GM19324 (cell line): Measurements from ENCODE around the gene XPA.
"Not testable (repeated sequence)": the region's sequence is repeated elsewhere in the genome, so short reads cannot be mapped to it uniquely, and the experiment has no call there.

Source experiments
- ATAC-seq: cut with Tn5 transposase; IDR thresholded peaks from one replicate; pipeline ENCODE4 v1.9.1; 2021; ENCODE audit warnings: mild to moderate bottlenecking, moderate library complexity; ENCODE audit not compliant: unreplicated experiment, low FRiP score

XPA gene

DNA sequence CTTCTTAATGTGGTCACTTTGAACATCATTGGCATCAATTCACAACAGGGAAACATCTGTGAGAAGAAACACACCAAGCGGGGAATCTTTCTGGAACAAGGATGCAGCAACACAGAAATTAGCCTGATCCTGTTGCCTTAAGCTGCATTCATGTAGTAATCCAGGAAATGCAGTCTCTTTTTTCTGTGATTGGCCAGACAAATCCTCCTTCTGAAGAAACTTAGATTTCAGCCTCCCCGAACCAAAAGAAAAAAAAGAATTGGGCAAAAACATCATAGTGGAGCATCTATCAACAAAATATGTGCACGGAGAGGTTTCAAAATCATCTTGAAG is 7.2 kb upstream of the XPA start:
- no peak for ATAC-seq

DNA sequence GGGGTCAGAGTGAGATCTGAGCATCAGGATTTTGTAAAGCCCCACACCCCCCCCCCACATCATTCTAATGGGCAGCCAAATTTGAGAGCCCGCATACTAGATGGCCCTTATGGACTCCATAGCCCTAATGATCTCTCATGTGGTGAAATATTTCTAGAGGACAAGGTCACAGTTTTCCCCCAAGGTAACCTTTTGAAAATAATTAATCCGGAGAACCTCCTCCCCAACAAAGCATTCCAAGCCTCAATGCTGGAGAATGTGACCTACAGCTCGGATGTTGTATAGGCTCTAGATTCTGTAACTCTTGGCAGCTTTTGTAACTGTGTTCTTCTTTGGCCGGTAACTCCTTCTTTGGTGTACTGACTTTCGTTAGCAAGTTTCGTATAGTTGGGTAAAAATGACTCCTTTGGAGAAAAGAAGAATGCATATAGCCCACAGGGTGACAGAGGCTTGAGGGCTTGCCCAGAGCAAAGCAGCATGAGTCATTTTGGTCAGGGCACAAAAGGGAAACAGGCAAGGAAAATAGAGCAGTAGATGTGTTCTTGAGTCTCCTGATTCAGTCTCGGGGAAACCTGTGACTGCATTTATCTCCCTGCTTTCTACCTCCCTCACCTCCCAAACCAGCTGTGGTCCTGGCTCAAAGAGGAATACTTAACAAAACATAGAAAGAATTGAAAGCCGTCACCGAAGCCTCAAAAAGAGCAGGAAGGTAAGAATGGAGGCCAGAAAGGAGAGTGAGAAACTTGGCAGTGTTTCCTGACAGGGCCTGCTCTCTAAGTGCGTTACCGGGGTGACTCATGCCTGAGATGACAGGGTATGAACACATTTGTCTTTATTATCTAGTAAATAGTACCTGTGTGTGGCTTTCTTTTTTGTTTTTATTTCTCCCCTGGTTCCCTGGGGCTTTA is 6.6 kb upstream of the XPA start:
- ATAC-seq = no peak

DNA sequence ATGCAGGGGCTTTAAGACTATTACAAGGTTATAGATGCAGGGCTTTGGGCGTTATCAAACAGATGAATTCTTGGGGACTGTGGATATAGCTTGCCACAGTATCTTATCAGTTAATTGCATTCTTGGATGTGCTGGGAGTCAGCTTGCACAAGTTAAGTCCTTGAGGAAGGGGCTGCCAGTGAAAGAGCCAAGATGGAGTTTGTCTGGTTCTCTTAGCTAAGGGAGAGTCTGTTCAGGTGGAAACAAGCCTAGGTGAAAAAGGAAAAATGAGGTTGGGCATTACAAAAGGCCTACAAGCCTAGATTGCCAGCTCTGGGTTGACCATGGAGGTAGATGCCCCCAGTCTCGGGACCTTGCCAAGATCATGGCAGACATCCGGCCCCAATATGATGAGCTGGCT is 2.7 kb upstream of the XPA start:
- ATAC-seq = not testable (repeated sequence)

DNA sequence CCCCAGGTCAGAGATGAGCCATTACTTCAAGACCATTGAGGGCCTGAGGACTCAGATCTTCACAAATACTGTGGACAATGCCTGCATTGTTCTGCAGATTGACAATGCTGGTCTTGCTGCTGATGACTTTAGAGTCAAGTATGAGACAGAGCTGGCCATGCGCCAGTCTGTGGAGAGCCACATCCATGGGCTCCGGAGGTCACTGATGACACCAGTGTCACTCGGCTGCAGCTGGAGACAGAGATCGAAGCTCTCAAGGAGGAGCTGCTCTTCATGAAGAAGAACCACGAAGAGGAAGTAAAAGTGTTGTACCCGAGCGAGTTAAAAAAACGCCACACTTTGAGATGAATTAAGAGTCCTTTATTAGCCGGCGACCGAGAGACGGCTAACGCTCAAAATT is 2.1 kb upstream of the XPA start:
- not testable (repeated sequence) for ATAC-seq

DNA sequence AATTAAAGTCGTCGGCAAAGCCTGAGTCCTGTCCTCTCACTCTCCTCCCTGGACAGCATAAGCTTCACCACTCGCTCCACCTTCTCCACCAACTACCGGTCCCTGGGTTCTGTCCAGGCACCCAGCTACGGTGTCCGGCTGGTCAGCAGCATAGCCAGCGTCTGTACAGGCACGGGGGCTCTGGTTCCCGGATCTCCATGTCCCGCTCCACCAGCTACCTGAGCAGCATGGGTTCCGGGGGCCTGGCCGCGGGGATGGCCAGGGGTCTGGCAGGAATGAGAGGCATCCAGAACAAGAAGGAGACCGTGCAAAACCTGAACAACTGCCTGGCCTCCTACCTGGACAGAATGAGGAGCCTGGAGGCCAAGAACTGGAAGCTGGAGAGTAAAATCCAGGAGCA is 1.7 kb upstream of the XPA start:
- ATAC-seq = no peak

DNA sequence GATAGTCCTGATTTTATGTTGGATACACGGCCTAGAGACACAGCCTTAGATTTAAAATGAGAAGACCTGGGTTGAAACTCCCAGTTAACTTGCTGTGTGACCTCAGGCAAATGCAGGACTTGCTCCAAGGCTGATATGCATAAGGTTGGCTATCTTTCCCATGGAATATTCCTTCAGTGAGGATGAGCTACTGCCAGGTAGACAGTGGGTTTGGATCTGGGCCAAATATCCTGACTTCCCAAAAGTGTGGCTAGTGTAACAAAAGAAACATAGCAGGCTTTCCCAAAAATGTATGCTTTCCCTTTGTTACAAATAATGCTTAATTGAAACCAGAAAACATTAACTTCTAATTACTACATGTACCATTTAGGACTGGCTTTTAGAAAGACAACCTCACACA is 697 bp upstream of the XPA start:
- no peak for ATAC-seq

DNA sequence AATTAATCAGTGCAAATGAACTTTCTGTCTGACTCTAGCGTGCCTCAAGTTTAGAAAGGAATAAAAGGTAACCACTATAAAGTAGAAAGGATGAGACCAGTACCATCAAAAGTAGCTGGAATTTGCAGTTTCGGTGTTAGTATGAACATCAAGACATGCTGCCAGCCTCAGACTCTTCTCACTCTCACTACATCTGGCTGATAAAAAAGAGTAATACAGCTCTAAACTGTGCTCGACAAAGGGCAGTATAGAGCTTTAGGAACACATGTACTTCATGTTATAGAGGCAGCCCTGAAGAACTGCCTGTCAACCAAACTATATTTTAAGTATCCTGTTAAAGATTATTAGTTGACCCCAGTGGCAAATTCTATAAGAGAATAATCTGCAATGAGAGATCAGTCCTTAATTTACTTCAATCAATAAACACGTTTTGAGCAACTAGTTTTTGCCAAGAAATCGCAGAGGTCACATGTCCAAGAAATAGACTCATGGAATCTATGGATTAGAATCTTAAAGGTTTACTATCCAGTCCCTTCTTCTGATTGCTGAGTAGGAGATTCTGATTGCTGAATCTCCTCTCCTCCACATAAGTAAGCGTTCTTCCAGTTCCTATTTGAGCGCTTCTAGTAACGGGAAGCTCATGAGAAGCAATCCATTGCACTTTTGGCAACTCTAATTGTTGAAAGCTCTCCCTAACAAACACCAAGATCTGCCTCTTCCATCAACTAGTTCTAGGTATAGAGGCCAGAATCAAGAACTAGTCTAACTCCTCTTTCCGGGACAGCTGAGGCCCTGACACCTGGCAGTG is 941 bp downstream of the XPA start:
- no peak for ATAC-seq

DNA sequence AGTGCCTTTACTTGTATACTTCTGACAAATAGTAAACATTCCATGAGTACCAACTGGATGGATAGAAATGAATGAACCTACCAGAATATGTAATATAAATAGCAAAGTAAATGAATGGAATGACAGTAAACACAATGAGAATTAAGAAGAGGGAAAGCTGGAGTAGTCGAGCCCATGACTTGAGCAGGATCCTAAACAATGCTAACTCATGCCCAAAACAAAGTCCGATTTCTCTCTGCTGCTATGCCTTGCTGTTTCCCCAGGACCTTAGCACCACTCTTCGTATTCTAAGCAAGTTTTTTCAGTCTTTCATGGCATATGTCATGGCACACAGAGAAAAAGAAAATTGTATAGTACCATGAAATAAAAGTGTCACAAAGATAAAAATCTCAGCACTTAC is 1.8 kb downstream of the XPA start:
- no peak for ATAC-seq

DNA sequence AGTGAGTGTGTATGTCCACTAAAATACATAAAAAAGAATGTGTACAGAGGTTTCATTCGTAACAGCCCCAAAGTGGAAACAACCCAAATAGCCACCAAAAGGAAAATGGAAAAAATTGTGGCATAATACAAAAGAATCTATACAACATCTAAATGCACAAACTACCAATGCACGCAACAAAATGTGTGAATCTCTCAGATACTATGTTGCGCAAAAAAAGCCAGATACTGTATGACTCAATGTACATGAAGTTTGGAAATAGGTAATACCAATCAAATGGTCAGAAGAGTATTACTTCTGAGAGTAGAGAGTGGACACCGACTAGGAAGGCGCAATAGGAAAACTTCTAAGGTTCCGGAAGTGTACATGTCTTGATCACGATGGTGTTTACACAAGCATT is 2.4 kb downstream of the XPA start:
- ATAC-seq = no peak

DNA sequence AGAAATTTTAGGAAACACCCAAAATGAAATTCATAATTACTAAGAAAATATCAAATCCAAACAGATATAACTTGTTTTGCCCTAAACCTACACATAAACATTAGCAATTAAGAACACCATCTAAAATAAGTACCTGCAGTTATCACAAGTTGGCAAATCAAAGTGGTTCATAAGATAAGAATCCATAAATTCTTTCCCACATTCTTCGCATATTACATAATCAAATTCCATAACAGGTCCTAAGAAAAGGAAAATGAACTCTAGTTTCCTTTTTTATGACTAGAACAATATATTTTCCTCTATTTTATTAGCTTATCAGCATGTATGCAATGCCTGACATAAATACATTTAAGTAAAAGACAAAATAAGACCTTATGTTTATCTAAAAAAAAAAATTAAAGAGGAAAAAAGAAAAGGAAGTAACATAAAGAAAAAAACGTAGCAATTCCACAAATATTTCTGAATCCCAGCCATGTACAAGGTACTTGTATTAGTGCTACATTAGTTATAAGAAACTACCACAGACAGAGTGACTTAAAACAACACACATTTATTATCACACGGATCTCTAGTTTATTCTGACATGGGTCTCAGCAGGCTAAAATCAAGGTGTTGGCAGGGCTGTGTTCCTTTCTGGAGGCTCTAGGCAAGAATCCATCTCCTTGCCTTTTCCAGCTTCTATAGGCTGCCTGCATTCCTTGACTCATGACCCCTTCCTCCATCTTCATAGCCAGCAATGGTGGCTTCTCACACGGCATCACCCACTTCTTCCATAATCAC is 7.5 kb downstream of the XPA start:
- ATAC-seq = no peak

DNA sequence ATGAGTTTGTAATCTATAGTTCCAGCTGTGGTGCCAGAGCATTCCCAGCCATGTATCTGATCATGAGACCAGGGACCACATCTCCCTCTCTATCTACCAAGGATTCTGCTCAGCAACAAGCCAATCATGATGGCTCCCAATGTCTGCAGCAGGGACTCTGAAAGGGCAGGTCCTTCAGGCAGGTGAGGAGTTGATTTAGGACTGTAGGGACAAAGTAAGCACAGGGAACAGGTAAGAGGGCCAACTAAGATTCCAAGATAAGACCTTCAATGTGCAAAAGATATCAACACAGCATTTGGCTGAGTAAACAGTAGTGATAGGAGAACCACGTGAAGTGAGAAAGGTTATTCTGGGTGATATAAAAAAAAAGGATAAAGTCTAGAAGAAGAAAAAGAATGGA is 8.5 kb downstream of the XPA start:
- ATAC-seq = no peak

DNA sequence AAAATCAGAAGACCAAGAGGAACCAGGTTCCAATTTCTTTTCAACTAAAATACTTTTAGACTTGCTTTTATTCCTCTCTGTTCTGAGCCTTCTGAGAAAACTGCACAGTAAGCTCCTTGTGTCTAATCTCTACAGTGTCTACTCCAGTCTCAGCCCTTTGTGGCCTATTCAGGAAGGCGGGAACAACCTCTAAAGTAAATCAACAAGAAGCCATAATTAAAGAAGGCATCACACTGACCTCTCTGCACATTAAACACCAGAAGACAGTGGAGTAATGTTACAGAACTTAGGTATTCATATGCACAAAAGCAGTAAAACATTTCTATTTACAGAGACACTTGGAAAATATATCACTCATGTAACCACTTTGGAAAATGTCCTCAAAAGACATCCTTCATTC is 14.9 kb downstream of the XPA start:
- no peak for ATAC-seq

DNA sequence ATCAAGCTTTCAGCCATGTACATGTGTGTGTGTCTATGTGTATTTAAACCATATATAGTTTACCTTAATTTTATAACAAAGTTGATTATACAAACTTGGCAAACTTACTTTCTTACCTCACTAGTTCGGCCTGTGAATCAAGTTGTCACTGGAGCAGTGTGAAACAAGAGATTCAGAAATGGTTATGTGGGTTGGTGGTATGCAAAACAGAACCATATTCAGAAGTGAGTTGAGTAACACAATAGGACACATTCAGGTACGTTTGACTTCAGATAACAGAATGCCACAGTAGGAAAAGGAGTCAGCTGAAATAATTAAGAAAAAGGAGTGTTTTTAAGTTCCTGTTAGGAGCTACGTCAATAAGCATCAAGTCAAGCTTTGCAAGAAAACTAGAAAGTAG is 21.5 kb downstream of the XPA start:
- no peak for ATAC-seq

DNA sequence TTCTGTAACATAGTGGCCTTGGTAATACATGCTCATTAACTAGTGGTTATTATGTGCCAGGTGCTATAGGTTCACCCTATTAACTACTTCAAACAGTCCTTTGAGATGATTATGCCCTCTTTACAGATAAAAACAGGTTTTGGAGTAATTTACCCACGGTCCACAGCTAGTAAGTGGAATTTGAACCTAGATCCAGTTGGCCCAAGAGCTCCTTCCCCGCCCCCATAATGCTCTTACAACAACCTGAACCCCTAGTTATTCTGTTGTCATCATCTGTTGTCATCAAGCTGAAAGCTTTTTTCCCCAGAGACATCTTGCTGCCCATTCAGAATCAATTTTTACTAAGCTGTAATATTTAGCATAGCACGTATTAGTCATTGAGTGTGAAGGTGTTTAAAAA is 23.2 kb downstream of the XPA start:
- no peak for ATAC-seq

DNA sequence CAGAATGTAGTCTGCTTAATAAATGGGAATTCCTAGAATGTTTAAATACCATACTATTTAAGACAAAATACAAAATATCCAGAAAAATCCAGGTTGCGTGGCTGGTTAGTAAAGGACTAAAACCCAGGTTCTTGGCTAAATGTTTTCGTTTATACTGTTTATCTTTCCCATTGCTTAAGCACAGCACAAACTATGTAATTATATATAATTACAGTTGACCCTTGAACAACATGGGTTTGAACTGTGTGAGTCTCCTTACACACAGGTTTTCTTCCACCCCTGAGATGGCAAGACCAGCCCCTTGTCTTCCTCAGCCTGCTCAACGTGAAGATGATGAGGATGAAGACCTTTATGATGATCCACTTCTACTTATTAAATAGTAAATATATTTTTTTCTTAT is 24.7 kb downstream of the XPA start:
- no peak for ATAC-seq

DNA sequence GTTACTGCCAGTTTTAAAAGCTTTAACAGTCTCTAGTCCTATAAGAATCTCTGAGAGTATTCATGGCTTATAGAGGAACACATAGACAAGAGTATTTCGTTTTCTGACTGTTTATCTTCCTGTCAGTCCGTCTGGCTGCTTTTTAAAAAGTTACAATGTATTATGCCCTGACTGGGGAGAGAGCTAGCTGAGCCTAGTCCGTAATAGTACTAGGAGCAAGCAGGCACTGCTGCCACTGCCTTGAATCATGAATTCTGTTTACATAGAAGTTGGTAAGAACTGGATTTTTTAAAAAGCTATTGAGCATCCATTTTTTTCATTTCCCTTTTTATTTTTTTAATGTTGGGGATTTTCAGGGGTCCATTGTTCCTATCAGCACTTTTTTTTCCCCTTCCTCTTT is 26.6 kb downstream of the XPA start:
- no peak for ATAC-seq

DNA sequence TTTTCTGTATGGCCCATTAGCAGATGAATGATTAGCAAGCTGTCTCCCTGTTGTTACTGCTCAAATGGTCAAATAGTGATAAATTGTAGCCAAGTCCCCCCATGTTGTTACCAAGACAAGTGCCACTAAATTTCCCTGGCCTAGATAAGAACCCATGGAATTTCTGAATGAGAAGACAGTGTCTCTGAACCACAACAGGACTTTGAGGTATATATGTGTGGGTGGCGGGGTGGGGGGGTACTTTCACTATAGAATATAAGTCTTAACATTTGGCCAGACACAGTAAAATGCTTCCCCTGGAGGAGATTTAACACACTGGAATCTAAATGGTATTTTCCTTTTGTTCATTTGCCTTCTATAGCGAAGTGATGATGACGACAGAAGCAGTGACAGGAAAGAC is 28.7 kb downstream of the XPA start:
- ATAC-seq = no peak

DNA sequence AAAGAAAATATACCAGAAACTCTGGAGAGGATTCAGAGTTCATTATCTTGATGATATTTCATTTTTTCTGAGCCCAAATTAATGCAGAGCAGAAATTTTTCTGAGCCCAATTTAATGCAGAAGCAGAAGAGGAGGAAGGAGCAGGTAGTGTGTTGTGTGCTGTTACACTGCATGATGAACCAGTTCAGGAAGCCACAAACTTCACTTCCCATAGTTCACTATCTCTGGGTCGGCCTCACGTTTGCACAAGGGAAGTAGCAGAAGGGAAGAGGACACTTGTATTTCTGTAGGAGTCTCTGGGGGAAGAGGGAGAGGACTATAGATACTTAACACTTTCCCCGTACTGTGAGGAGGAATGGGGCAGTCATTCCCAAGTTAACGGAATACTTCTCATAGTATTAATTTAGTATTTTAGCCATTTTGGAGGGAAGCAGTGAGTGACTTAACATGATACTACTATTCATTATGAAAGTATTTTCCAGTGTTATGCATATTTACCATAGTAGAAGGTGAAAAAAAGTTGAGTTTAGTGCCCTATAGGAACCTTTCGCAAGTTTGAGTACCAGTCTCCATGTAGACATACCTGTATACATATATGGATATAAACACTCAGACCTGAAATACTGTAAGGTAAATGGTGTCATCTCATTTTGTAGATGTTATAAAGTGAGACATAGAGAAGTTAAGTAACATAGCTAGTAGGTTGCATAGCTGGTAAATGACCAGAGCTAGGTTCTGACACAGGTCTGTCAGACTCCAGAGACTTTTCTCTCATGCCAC is 30.0 kb downstream of the XPA start:
- ATAC-seq = no peak

DNA sequence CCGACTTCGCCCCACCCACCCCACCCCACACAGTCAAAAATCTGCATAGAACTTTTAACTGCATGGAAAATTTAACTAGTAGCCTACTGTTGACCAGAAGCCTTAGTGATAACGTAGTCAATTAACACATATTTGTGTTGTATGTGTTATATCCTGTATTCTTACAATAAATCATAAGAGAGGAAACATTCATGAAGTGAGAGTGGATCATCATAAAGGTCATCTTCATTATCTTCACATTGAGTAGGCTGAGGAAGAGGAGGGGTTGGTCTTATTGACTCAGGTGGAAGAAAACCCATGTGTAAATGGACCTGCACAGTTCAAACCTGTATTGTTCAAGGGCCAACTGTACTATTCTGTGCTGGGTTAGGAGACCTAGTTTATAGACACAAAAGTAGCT is 31.4 kb downstream of the XPA start:
- no peak for ATAC-seq

DNA sequence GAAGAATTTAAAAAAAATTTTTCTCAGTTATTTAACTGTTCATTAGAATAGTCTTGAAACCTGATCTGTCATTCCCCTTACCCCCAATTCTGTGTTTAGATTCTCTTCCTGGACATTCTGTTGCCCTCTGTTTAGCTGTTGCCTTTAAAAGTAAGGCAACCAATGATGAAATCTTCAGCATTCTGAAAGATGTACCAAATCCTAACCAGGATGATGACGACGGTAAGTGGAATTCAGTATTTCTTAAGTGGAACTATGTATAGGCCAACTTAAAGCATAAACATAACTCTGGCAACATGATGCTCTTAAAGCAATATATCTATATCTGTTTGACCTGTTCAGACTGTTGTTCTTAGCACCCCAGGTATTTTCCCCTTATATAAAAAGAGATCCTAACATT is 36.3 kb downstream of the XPA start:
- ATAC-seq = no peak

DNA sequence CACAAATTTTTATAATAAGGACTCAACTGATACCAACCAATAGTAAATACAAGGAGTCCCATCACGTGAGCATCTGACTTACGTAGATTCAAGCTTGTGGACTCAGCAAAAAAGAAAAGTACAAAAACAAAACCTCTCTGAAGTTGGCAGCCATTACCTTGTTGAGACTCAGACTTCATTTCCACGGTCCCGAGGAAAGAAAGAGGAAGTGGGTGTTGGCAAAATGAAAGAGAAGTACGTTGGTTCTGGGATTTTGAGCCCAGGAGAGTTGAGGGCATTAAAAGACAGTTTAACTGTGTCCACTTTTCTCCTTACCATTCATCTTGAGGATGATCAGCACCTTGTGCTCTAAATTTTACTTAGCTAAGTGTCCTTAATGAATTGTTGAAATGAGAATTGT is 36.8 kb downstream of the XPA start:
- ATAC-seq = no peak
